CD4-positive, alpha-beta T cell treated with Interleukin-6 at 100 ng/mL for 8 hours (primary cell): ENCODE data around the gene KRT17.

Experiments used
- DNase-seq: peaks from one replicate; pipeline ENCODE4 v3.0.0-alpha.2; 2020; ENCODE audit warnings: mixed read lengths, low spot score

Gene KRT17

DNA sequence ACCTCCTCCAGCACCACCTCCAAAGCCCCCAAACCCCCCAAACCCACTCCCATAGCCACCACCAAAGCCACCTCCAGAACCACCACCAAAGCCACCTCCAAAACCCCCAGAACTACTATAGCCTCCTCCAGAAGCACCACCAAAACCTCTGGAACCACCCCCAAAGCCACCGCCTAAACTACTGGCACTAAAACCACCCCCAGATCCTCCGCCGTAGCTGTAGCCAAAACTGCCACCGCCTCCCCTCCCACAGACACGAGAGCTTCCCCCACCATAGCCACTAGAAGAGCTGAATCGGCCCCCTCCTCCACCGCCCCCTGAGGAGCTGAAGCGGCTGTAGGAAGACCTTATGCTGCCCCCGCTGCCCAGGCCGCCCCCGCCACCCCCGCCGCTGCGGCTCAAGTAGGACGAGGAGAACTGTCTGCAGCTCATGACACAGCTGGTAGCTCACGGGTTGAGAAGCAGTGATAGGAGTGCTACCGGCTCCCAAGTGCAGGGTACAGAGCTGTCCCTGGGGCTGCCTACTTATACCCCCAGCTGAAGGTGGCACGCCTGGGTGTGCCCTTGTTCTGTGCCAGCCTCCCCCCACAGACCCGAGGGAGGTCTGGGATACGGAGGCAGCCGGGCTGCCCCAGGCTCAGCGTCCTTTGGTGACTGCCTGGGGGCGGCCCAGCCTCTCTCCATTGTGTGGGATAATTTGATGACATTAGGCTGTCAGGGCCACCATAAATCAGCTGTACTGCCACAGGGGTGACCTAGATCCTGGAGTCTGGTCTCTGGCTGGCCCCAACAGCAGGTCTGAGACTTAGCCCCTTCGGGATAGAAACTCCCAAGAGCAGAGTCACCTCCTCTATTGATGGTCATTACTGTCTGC is 52.6 kb downstream of the KRT17 start, which contains the start of gene KRT9:
Gene KRT9 (minus strand): TSS at position 499 of the 874 bp plus-strand sequence. CDS start 67 bp downstream, at position 432.
- no peak for DNase-seq
